Smooth muscle cell (in vitro differentiated cells): ENCODE results near the gene C1orf50. TPM values are rescaled to one million over a fixed set of nuclear protein-coding genes. Genes with fewer than 3 reads are reported as not detected.
A peak's percentile ranks its signal among the peaks of the same experiment; 100 is the strongest.

Experiments
- DNase-seq: peaks from one replicate; lab custom pipeline; 2025; ENCODE audit not compliant: unreplicated experiment; lab: John Stamatoyannopoulos, UW
- H2AFZ ChIP-seq: fragments of 200-600 bp; sonication (generic); 2 replicates; pipeline ENCODE4 v1.6.0; 2016; ENCODE audit warnings: antibody characterized with exemption, low read depth, mild to moderate bottlenecking
- H3F3A ChIP-seq: fragments of 200-600 bp; sonication (generic); 2 replicates; pipeline ENCODE4 v1.6.0; 2017; ENCODE audit warnings: antibody characterized with exemption, low read depth
- H3K27ac ChIP-seq: fragments of 200-600 bp; sonication (generic); 2 replicates; pipeline ENCODE4 v1.5.1; 2016; ENCODE audit warnings: low read depth, mild to moderate bottlenecking
- H3K27me3 ChIP-seq: fragments of 200-600 bp; sonication (generic); 2 replicates; pipeline ENCODE4 v1.6.1; 2016; ENCODE audit warnings: low read depth, mild to moderate bottlenecking
- H3K36me3 ChIP-seq: fragments of 200-600 bp; sonication (generic); 2 replicates; pipeline ENCODE4 v1.5.1; 2016; ENCODE audit warnings: low read depth
- H3K4me1 ChIP-seq: fragments of 200-600 bp; sonication (generic); 2 replicates; pipeline ENCODE4 v1.5.1; 2016; ENCODE audit warnings: low read depth
- H3K4me2 ChIP-seq: fragments of 200-600 bp; sonication (generic); 2 replicates; pipeline ENCODE4 v1.6.0; 2016; ENCODE audit warnings: mild to moderate bottlenecking
- H3K4me3 ChIP-seq: fragments of 200-600 bp; sonication (generic); 2 replicates; pipeline ENCODE4 v1.5.1; 2016; ENCODE audit warnings: mild to moderate bottlenecking
- H3K79me2 ChIP-seq: fragments of 200-600 bp; sonication (generic); 2 replicates; pipeline ENCODE4 v1.6.0; 2016; ENCODE audit warnings: low read depth, mild to moderate bottlenecking
- H3K9ac ChIP-seq: fragments of 200-600 bp; sonication (generic); 2 replicates; pipeline ENCODE4 v1.6.0; 2016; ENCODE audit warnings: low read depth
- H3K9me3 ChIP-seq: fragments of 200-600 bp; sonication (generic); replicated peaks from 2 replicates; pipeline ENCODE4 v1.5.1; 2016; ENCODE audit warnings: low read depth
- H4K20me1 ChIP-seq: fragments of 200-600 bp; sonication (generic); 2 replicates; pipeline ENCODE4 v1.6.0; 2016; ENCODE audit warnings: low read depth
- WGBS: methylation state at CpG from one replicate; pipeline ENCODE4 v1.1.7; 2016; ENCODE audit warnings: low lambda C conversion rate; 5-methylcytosine and 5-hydroxymethylcytosine counted together
- polyA plus RNA-seq: library from polyadenylated mRNA; unstranded; fragments of >200 nt; fragmentation: Nextera tagmentation; extraction: Ambion mirVana; gene quantifications from 2 replicates; pipeline ENCODE4 v1.2.1, GENCODE V29; 2016
- total RNA-seq: library from RNA; depleted of rRNA; stranded (reverse); fragments of >200 nt; gene quantifications from 2 replicates; pipeline ENCODE4 v1.2.3, GENCODE V29; 2014
- TF ChIP-seq, protein P1 (sequence below): fragments of 200-600 bp; sonication (generic); IDR thresholded peaks from 2 replicates; pipeline ENCODE4 v1.5.1; 2017; ENCODE audit warnings: borderline replicate concordance, mild to moderate bottlenecking, antibody characterized with exemption; ENCODE audit not compliant: insufficient read depth, poor library complexity, severe bottlenecking

C1orf50 gene
- total and polyA plus RNA-seq, 2 experiments from 2014 or later = 1.8 to 9.7 TPM

GRCh38 chr1:42736152-42736551 is 30.9 kb upstream of the C1orf50 start:
- no peak overlapping the region for H3K4me3 ChIP-seq
- no peaks in the 10 kb centered on the region for H3K79me2 ChIP-seq
- no peak for DNase-seq
- H4K20me1 ChIP-seq = no peaks in the 10 kb centered on the region
- H3K27ac ChIP-seq = no peak overlapping the region
- no peak overlapping the region for H3K4me2 ChIP-seq
- H3K36me3 ChIP-seq = no peaks in the 10 kb centered on the region
- peaks cover 16% of the 10 kb centered on the region for H3K4me1 ChIP-seq
- 68% methylated on average over 4 of the region's 4 CpGs for WGBS
- H3K9ac ChIP-seq = no peak overlapping the region
- no peaks in the 10 kb centered on the region for H3K9me3 ChIP-seq
- no peak overlapping the region for H2AFZ ChIP-seq
- H3F3A ChIP-seq = no peaks in the 10 kb centered on the region
- TF ChIP-seq, protein P1, sequence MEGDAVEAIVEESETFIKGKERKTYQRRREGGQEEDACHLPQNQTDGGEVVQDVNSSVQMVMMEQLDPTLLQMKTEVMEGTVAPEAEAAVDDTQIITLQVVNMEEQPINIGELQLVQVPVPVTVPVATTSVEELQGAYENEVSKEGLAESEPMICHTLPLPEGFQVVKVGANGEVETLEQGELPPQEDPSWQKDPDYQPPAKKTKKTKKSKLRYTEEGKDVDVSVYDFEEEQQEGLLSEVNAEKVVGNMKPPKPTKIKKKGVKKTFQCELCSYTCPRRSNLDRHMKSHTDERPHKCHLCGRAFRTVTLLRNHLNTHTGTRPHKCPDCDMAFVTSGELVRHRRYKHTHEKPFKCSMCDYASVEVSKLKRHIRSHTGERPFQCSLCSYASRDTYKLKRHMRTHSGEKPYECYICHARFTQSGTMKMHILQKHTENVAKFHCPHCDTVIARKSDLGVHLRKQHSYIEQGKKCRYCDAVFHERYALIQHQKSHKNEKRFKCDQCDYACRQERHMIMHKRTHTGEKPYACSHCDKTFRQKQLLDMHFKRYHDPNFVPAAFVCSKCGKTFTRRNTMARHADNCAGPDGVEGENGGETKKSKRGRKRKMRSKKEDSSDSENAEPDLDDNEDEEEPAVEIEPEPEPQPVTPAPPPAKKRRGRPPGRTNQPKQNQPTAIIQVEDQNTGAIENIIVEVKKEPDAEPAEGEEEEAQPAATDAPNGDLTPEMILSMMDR = peak; percentile 16
- no peaks in the 10 kb centered on the region for H3K27me3 ChIP-seq

DNA sequence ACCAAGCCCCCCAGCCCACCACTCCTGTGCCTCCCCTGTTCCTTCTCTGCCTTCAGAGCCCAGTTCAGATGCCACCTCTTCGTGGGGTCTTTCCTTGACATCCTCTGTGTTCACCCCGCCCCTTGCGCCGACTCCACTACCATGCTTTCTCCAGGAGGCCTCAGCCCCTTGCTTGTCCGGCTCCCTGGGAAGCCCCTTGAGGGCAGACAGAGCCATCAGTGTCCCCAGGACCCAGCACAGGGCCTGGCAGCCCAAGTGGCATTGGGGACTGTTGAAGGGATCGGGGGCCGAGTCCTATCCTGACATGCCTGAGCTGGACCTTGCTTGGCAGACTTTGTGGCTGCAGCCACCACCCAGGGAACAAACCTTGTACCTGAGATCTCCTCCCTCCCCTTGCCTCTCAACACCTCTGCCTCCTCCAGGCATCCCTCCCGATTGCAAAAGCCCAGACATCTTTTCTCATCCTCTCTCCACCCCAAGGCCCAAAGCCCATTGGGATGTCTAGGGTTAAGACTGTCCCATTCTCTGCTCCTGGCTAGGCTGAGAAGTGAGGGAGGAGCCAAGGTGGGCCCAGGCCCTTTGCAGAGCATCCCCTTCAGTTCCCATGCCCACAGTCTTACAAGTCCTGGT is 30.4 kb upstream of the C1orf50 start:
- Histone ChIP-seq H3K9ac (no peak overlapping the region), H3K9me3 (no peaks in the 10 kb centered on the region), H3K27me3 (no peaks in the 10 kb centered on the region), H2AFZ (no peak overlapping the region), H3K4me3 (no peak overlapping the region), H3K27ac (no peak overlapping the region), H3K4me2 (no peak overlapping the region), H3F3A (peaks cover 1% of the 10 kb centered on the region), H3K36me3 (no peaks in the 10 kb centered on the region), H3K79me2 (no peaks in the 10 kb centered on the region), H4K20me1 (no peaks in the 10 kb centered on the region), H3K4me1 (peaks cover 16% of the 10 kb centered on the region)
- TF ChIP-seq, protein P1 = no peak
- no peak for DNase-seq
- 96% methylated on average over 8 of the region's 8 CpGs for WGBS

- H3K4me1 ChIP-seq = peaks cover 16% of the 10 kb centered on the region
- H3K27me3 ChIP-seq = no peaks in the 10 kb centered on the region
- no peak overlapping the region for H3K4me3 ChIP-seq
- H3F3A ChIP-seq = peaks cover 7% of the 10 kb centered on the region
- H3K9me3 ChIP-seq = no peaks in the 10 kb centered on the region
- no peak overlapping the region for H2AFZ ChIP-seq
- 89% methylated on average over 5 of the region's 5 CpGs for WGBS
- H3K79me2 ChIP-seq = no peaks in the 10 kb centered on the region
- H3K4me2 ChIP-seq = no peak overlapping the region
- no peaks in the 10 kb centered on the region for H4K20me1 ChIP-seq
- H3K9ac ChIP-seq = no peak overlapping the region
- DNase-seq = no peak
- H3K36me3 ChIP-seq = no peaks in the 10 kb centered on the region
- no peak overlapping the region for H3K27ac ChIP-seq
- TF ChIP-seq, protein P1 = no peak
Measured at GRCh38 chr1:42737257-42737656, 29.8 kb upstream of the C1orf50 start.
